Subcutaneous adipose tissue (tissue), 4 donors: ENCODE data around the gene CNTNAP2. TPM values are rescaled to one million over a fixed set of nuclear protein-coding genes. Genes with fewer than 3 reads are reported as not detected.

Source experiments
- CTCF ChIP-seq: fragments of 450-650 bp; IDR thresholded peaks from one replicate; pipeline ENCODE4 v1.5.1; 2016; ENCODE audit warnings: low read depth, mild to moderate bottlenecking, control low read depth, antibody characterized with exemption, moderate library complexity
- total RNA-seq, 4 donors: library from RNA; depleted of rRNA; stranded (reverse); fragments of >200 nt; gene quantifications; one replicate each; pipeline ENCODE4 v1.1.0, GENCODE V29; 2016

CNTNAP2 gene
- total RNA-seq, 4 donors from 2014 or later = not detected

GRCh38 chr7:148385009-148385682 lies 2268.5 kb downstream of the CNTNAP2 start:
- TF ChIP-seq CTCF = no peak

GRCh38 chr7:148390381-148390780 lies 2273.8 kb downstream of the CNTNAP2 start:
- TF ChIP-seq CTCF = no peak

- TF ChIP-seq CTCF = no peak
Measured at GRCh38 chr7:148391591-148391990, 2275.0 kb downstream of the CNTNAP2 start.

- no peak for TF ChIP-seq CTCF
Measured at GRCh38 chr7:148394582-148394981, 2278.0 kb downstream of the CNTNAP2 start.

GRCh38 chr7:148395352-148395811 lies 2278.8 kb downstream of the CNTNAP2 start:
- TF ChIP-seq CTCF = no peak

GRCh38 chr7:148395990-148396716 lies 2279.6 kb downstream of the CNTNAP2 start:
- no peak for TF ChIP-seq CTCF

- no peak for TF ChIP-seq CTCF
Measured at GRCh38 chr7:148397056-148397455, 2280.5 kb downstream of the CNTNAP2 start.
